Liver (tissue), 9 donors: ENCODE measurements around the gene FBXO21. TPM values are rescaled to one million over a fixed set of nuclear protein-coding genes. Genes with fewer than 3 reads are reported as not detected.

Source experiments
- DNase-seq: peaks from one replicate; pipeline ENCODE4 v3.0.0-alpha.2; 2017; ENCODE audit warnings: low spot score
- H3K27ac ChIP-seq, 2 donors: one replicate each; pipeline ENCODE4 v1.7.0; 2013; ENCODE audit warnings: inconsistent platforms in 2 of 2, low read length in 2 of 2, control low read depth in 1 of 2, low read depth in 1 of 2, mild to moderate bottlenecking in 1 of 2
- H3K27me3 ChIP-seq, 4 donors: one replicate each; pipeline versions ENCODE4 v1.6.1 to v1.7.0; 2013; ENCODE audit warnings: low read length in 3 of 4, inconsistent platforms in 1 of 4, mild to moderate bottlenecking in 1 of 4, moderate library complexity in 1 of 4; ENCODE audit not compliant: control insufficient read depth in 4 of 4, insufficient read depth in 4 of 4
- H3K36me3 ChIP-seq, 4 donors: one replicate each; pipeline versions ENCODE4 v1.6.1 to v1.7.0; 2013; ENCODE audit warnings: low read length in 3 of 4, mild to moderate bottlenecking in 3 of 4, low read depth in 1 of 4, moderate library complexity in 1 of 4; ENCODE audit not compliant: control insufficient read depth in 4 of 4, insufficient read depth in 3 of 4
- H3K4me1 ChIP-seq, 4 donors: one replicate each; pipeline versions ENCODE4 v1.6.1 to v1.7.0; 2013; ENCODE audit warnings: low read length in 3 of 4, mild to moderate bottlenecking in 3 of 4, moderate library complexity in 1 of 4; ENCODE audit not compliant: control insufficient read depth in 4 of 4, insufficient read depth in 4 of 4
- H3K4me3 ChIP-seq, 3 donors: one replicate each; pipeline versions ENCODE4 v1.6.1 to v1.7.0; 2013; ENCODE audit warnings: low read length in 3 of 3, control low read depth in 1 of 3, low read depth in 1 of 3, mild to moderate bottlenecking in 1 of 3
- H3K9ac ChIP-seq, 2 donors: one replicate each; pipeline ENCODE4 v1.7.0; 2013; ENCODE audit warnings: low read length in 2 of 2, mild to moderate bottlenecking in 2 of 2, moderate library complexity in 2 of 2, control low read depth in 1 of 2, low read depth in 1 of 2
- H3K9me3 ChIP-seq, 4 donors: one replicate each; pipeline versions ENCODE4 v1.6.1 to v1.7.0; 2013; ENCODE audit warnings: low read length in 3 of 4; ENCODE audit not compliant: control insufficient read depth in 4 of 4
- EGR1 ChIP-seq, 2 donors: IDR thresholded peaks; 2 replicates each; pipeline ENCODE4 v1.6.1; 2016 to 2018; ENCODE audit warnings: antibody characterized with exemption in 2 of 2, low read depth in 2 of 2
- FOXA1 ChIP-seq: IDR thresholded peaks from 2 replicates; pipeline ENCODE4 v1.6.1; 2016; ENCODE audit warnings: antibody characterized with exemption
- FOXA2 ChIP-seq: IDR thresholded peaks from 2 replicates; pipeline ENCODE4 v1.6.1; 2016; ENCODE audit warnings: antibody characterized with exemption
- GABPA ChIP-seq, 2 donors: IDR thresholded peaks in 1 of 2; conservative IDR thresholded peaks in 1 of 2; 2 replicates each; pipeline ENCODE4 v1.6.1; 2016; ENCODE audit warnings: antibody characterized with exemption in 2 of 2, mild to moderate bottlenecking in 1 of 2, moderate library complexity in 1 of 2
- HNF4A ChIP-seq, 2 donors: conservative IDR thresholded peaks; 2 replicates each; pipeline ENCODE4 v1.6.1; 2016; ENCODE audit warnings: antibody characterized with exemption in 2 of 2, mild to moderate bottlenecking in 2 of 2
- HNF4G ChIP-seq: IDR thresholded peaks from 2 replicates; pipeline ENCODE4 v1.6.1; 2016; ENCODE audit warnings: antibody characterized with exemption
- JUND ChIP-seq, 2 donors: IDR thresholded peaks; 2 replicates each; pipeline ENCODE4 v1.6.1; 2016; ENCODE audit warnings: antibody characterized with exemption in 2 of 2
- NR2F2 ChIP-seq: IDR thresholded peaks from 2 replicates; pipeline ENCODE4 v1.6.1; 2016; ENCODE audit warnings: antibody characterized with exemption
- RAD21 ChIP-seq, 2 donors: IDR thresholded peaks; 2 replicates each; pipeline ENCODE4 v1.6.1; 2016; ENCODE audit warnings: antibody characterized with exemption in 2 of 2, mild to moderate bottlenecking in 2 of 2
- RXRA ChIP-seq, 2 donors: IDR thresholded peaks; 2 replicates each; pipeline ENCODE4 v1.6.1; 2017 to 2018; ENCODE audit warnings: antibody characterized with exemption in 2 of 2, mild to moderate bottlenecking in 1 of 2
- SP1 ChIP-seq: IDR thresholded peaks from 2 replicates; pipeline ENCODE4 v1.6.1; 2018; ENCODE audit warnings: antibody characterized with exemption, mild to moderate bottlenecking
- TAF1 ChIP-seq: conservative IDR thresholded peaks from 2 replicates; pipeline ENCODE4 v1.6.1; 2016; ENCODE audit warnings: antibody characterized with exemption, mild to moderate bottlenecking
- YY1 ChIP-seq: IDR thresholded peaks from 2 replicates; pipeline ENCODE4 v1.6.1; 2016; ENCODE audit warnings: antibody characterized with exemption, mild to moderate bottlenecking
- WGBS: extraction: QIAGEN DNeasy Blood & Tissue Kit; methylation state at CpG from one replicate; pipeline ENCODE4 v1.1.7; 2013; 5-methylcytosine and 5-hydroxymethylcytosine counted together
- polyA plus RNA-seq, 2 donors: library from polyadenylated mRNA; stranded (reverse) in 1 of 2; unstranded in 1 of 2; fragments of 200-250 nt in 1 of 2; fragments of >200 nt in 1 of 2; fragmentation: Nextera tagmentation in 1 of 2; extraction: Ambion mirVana in 1 of 2; gene quantifications; one replicate each; pipeline versions ENCODE4 v1.2.1 to v1.2.3, GENCODE V29; 2013 to 2015
- total RNA-seq, 2 donors: library from RNA; depleted of rRNA; stranded (reverse); fragments of >200 nt; gene quantifications; one replicate each; pipeline ENCODE4 v1.2.3, GENCODE V29; 2014
- TF ChIP-seq, protein P1 (sequence below): IDR thresholded peaks from 2 replicates; pipeline ENCODE4 v1.6.1; 2016; ENCODE audit warnings: antibody characterized with exemption
- TF ChIP-seq, protein P2 (sequence below): IDR thresholded peaks from 2 replicates; pipeline ENCODE4 v1.6.1; 2016; ENCODE audit warnings: antibody characterized with exemption
- TF ChIP-seq, protein P3 (sequence below): fragments of 150-350 bp; IDR thresholded peaks from 2 replicates; pipeline ENCODE4 v1.5.1; 2017; ENCODE audit warnings: improper control_type of control experiment, low read depth, low read length; ENCODE audit not compliant: missing input control
- TF ChIP-seq, protein P4 (sequence below): IDR thresholded peaks from 2 replicates; pipeline ENCODE4 v1.6.1; 2016; ENCODE audit warnings: antibody characterized with exemption, mild to moderate bottlenecking
- TF ChIP-seq, protein P5 (sequence below): IDR thresholded peaks from 2 replicates; pipeline ENCODE4 v1.6.1; 2016; ENCODE audit warnings: antibody characterized with exemption
- donor health status: healthy.
- donor health status: healthy.
- donor health status: healthy.
- donor health status: healthy.
- donor health status: healthy.

The FBXO21 gene
- total and polyA plus RNA-seq, 4 donors = 12.9 to 54.4 (median 21.1) TPM

DNA sequence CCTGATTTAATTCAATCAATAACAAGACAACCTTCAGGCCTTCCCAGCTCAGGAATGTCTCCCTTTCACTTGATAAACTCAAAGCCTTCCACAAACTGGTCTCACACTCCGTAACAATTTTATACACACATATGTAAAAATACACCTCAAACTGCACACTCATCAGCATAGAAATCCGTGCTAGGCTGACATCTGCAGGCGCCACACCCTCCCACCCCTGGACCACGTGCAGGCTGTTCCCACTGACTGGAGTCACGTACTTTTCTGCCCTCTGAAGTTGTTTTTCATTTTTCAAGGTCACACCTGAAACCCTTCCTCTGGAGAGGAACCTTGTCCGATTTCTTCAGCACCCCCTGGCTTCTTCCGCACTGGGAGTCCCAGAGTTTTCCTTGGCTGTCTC, 27.6 kb downstream of the FBXO21 start:
- H3K9me3 ChIP-seq = no peaks in the 10 kb centered on the region
- no peaks in the 10 kb centered on the region for H3K27me3 ChIP-seq
- no peak overlapping the region for H3K27ac ChIP-seq
- no peak for DNase-seq
- no peaks in the 10 kb centered on the region for H3K4me1 ChIP-seq
- WGBS = 89% methylated on average over 7 of the region's 7 CpGs
- TF ChIP-seq HNF4A (conservative IDR thresholded peaks at IDR 0.05) = no peak
- TF ChIP-seq NR2F2 = no peak
- no peak for TF ChIP-seq EGR1 (IDR thresholded peaks at IDR 0.05; ENCODE audit: low read depth in 2 of 2)
- TF ChIP-seq, protein P1, sequence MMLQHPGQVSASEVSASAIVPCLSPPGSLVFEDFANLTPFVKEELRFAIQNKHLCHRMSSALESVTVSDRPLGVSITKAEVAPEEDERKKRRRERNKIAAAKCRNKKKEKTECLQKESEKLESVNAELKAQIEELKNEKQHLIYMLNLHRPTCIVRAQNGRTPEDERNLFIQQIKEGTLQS = no peak
- TF ChIP-seq, protein P2, sequence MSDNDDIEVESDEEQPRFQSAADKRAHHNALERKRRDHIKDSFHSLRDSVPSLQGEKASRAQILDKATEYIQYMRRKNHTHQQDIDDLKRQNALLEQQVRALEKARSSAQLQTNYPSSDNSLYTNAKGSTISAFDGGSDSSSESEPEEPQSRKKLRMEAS = no peak
- TF ChIP-seq, protein P3, sequence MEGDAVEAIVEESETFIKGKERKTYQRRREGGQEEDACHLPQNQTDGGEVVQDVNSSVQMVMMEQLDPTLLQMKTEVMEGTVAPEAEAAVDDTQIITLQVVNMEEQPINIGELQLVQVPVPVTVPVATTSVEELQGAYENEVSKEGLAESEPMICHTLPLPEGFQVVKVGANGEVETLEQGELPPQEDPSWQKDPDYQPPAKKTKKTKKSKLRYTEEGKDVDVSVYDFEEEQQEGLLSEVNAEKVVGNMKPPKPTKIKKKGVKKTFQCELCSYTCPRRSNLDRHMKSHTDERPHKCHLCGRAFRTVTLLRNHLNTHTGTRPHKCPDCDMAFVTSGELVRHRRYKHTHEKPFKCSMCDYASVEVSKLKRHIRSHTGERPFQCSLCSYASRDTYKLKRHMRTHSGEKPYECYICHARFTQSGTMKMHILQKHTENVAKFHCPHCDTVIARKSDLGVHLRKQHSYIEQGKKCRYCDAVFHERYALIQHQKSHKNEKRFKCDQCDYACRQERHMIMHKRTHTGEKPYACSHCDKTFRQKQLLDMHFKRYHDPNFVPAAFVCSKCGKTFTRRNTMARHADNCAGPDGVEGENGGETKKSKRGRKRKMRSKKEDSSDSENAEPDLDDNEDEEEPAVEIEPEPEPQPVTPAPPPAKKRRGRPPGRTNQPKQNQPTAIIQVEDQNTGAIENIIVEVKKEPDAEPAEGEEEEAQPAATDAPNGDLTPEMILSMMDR = no peak
- TF ChIP-seq, protein P4, sequence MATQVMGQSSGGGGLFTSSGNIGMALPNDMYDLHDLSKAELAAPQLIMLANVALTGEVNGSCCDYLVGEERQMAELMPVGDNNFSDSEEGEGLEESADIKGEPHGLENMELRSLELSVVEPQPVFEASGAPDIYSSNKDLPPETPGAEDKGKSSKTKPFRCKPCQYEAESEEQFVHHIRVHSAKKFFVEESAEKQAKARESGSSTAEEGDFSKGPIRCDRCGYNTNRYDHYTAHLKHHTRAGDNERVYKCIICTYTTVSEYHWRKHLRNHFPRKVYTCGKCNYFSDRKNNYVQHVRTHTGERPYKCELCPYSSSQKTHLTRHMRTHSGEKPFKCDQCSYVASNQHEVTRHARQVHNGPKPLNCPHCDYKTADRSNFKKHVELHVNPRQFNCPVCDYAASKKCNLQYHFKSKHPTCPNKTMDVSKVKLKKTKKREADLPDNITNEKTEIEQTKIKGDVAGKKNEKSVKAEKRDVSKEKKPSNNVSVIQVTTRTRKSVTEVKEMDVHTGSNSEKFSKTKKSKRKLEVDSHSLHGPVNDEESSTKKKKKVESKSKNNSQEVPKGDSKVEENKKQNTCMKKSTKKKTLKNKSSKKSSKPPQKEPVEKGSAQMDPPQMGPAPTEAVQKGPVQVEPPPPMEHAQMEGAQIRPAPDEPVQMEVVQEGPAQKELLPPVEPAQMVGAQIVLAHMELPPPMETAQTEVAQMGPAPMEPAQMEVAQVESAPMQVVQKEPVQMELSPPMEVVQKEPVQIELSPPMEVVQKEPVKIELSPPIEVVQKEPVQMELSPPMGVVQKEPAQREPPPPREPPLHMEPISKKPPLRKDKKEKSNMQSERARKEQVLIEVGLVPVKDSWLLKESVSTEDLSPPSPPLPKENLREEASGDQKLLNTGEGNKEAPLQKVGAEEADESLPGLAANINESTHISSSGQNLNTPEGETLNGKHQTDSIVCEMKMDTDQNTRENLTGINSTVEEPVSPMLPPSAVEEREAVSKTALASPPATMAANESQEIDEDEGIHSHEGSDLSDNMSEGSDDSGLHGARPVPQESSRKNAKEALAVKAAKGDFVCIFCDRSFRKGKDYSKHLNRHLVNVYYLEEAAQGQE = no peak
- no peak for TF ChIP-seq YY1
- TF ChIP-seq HNF4G = no peak
- TF ChIP-seq SP1 = no peak
- TF ChIP-seq RAD21 (IDR thresholded peaks at IDR 0.05) = no peak
- TF ChIP-seq RXRA (IDR thresholded peaks at IDR 0.05) = no peak
- no peak for TF ChIP-seq FOXA2
- TF ChIP-seq JUND (IDR thresholded peaks at IDR 0.05) = no peak
- no peak for TF ChIP-seq TAF1
- TF ChIP-seq, protein P5, sequence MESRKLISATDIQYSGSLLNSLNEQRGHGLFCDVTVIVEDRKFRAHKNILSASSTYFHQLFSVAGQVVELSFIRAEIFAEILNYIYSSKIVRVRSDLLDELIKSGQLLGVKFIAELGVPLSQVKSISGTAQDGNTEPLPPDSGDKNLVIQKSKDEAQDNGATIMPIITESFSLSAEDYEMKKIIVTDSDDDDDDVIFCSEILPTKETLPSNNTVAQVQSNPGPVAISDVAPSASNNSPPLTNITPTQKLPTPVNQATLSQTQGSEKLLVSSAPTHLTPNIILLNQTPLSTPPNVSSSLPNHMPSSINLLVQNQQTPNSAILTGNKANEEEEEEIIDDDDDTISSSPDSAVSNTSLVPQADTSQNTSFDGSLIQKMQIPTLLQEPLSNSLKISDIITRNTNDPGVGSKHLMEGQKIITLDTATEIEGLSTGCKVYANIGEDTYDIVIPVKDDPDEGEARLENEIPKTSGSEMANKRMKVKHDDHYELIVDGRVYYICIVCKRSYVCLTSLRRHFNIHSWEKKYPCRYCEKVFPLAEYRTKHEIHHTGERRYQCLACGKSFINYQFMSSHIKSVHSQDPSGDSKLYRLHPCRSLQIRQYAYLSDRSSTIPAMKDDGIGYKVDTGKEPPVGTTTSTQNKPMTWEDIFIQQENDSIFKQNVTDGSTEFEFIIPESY = no peak
- no peak for TF ChIP-seq GABPA (IDR thresholded peaks at IDR 0.05 in 1 of 2, conservative IDR thresholded peaks at IDR 0.05 in 1 of 2)
- TF ChIP-seq FOXA1 = no peak
- H3K9ac ChIP-seq = no peak overlapping the region
- H3K4me3 ChIP-seq = no peak overlapping the region
- H3K36me3 ChIP-seq = peaks cover 18 to 85% (median 80%) of the 10 kb centered on the region in 4 donors
